Measurements from ENCODE around the gene USP10.

Gene USP10

GRCh38 chr16:84756830-84757229 lies 57.0 kb downstream of the USP10 start:
- H3K4me1 ChIP-seq (ENCODE audit: control insufficient read depth, insufficient read depth, low read length, poor library complexity, severe bottlenecking): peaks cover 44% of the 10 kb centered on the region
- no peaks in the 10 kb centered on the region for H3K27me3 ChIP-seq (replicated peaks; ENCODE audit: control insufficient read depth, insufficient read depth, low read length, poor library complexity, severe bottlenecking)
- H3K9me3 ChIP-seq (ENCODE audit: control insufficient read depth, low read length): no peaks in the 10 kb centered on the region
- DNase-seq: no peak
- H3K27ac ChIP-seq (ENCODE audit: insufficient read depth, low read length, poor library complexity, severe bottlenecking): no peak overlapping the region
- H3K36me3 ChIP-seq (ENCODE audit: control insufficient read depth, insufficient read depth, low read length): no peaks in the 10 kb centered on the region
- no peak overlapping the region for H3K4me3 ChIP-seq (ENCODE audit: insufficient read depth, low read depth, low read length, poor library complexity, severe bottlenecking)

GRCh38 chr16:84758627-84759026 lies 58.8 kb downstream of the USP10 start:
- peaks cover 39% of the 10 kb centered on the region for H3K4me1 ChIP-seq (ENCODE audit: control insufficient read depth, insufficient read depth, low read length, poor library complexity, severe bottlenecking)
- H3K27me3 ChIP-seq (replicated peaks; ENCODE audit: control insufficient read depth, insufficient read depth, low read length, poor library complexity, severe bottlenecking): no peaks in the 10 kb centered on the region
- no peaks in the 10 kb centered on the region for H3K9me3 ChIP-seq (ENCODE audit: control insufficient read depth, low read length)
- no peak for DNase-seq
- peaks cover 10% of the 10 kb centered on the region for H3K36me3 ChIP-seq (ENCODE audit: control insufficient read depth, insufficient read depth, low read length)
- peak overlapping the region; percentile 70 for H3K27ac ChIP-seq (ENCODE audit: insufficient read depth, low read length, poor library complexity, severe bottlenecking)
- H3K4me3 ChIP-seq (ENCODE audit: insufficient read depth, low read depth, low read length, poor library complexity, severe bottlenecking): peak overlapping the region; percentile 14

- peak; percentile 25 to 63 (median 33) for DNase-seq
- H3K27ac ChIP-seq (ENCODE audit: insufficient read depth, low read length, poor library complexity, severe bottlenecking): peak overlapping the region; percentile 70
Observed at GRCh38 chr16:84759061-84759460, 59.3 kb downstream of the USP10 start.

GRCh38 chr16:84759906-84760305 lies 60.1 kb downstream of the USP10 start:
- H3K4me1 ChIP-seq (ENCODE audit: control insufficient read depth, insufficient read depth, low read length, poor library complexity, severe bottlenecking): peaks cover 37% of the 10 kb centered on the region
- no peaks in the 10 kb centered on the region for H3K9me3 ChIP-seq (ENCODE audit: control insufficient read depth, low read length)
- peak overlapping the region; percentile 69 for H3K27ac ChIP-seq (ENCODE audit: insufficient read depth, low read length, poor library complexity, severe bottlenecking)
- peaks cover 21% of the 10 kb centered on the region for H3K36me3 ChIP-seq (ENCODE audit: control insufficient read depth, insufficient read depth, low read length)
- peak overlapping the region; percentile 4 for H3K4me3 ChIP-seq (ENCODE audit: insufficient read depth, low read depth, low read length, poor library complexity, severe bottlenecking)
- DNase-seq: no peak
- no peaks in the 10 kb centered on the region for H3K27me3 ChIP-seq (replicated peaks; ENCODE audit: control insufficient read depth, insufficient read depth, low read length, poor library complexity, severe bottlenecking)

More at GRCh38 chr16:84759061-84759460, 59.3 kb downstream of the USP10 start:
- Histone ChIP-seq H3K4me1 (ENCODE audit: control insufficient read depth, insufficient read depth, low read length, poor library complexity, severe bottlenecking) (peaks cover 39% of the 10 kb centered on the region), H3K36me3 (ENCODE audit: control insufficient read depth, insufficient read depth, low read length) (peaks cover 15% of the 10 kb centered on the region), H3K9me3 (ENCODE audit: control insufficient read depth, low read length) (no peaks in the 10 kb centered on the region), H3K4me3 (ENCODE audit: insufficient read depth, low read depth, low read length, poor library complexity, severe bottlenecking) (peak overlapping the region; percentile 14), H3K27me3 (replicated peaks; ENCODE audit: control insufficient read depth, insufficient read depth, low read length, poor library complexity, severe bottlenecking) (no peaks in the 10 kb centered on the region)

GRCh38 chr16:84761448-84762368 lies 61.9 kb downstream of the USP10 start:
- H3K27ac ChIP-seq (ENCODE audit: insufficient read depth, low read length, poor library complexity, severe bottlenecking): no peak overlapping the region
- H3K4me3 ChIP-seq (ENCODE audit: insufficient read depth, low read depth, low read length, poor library complexity, severe bottlenecking): no peak overlapping the region
- DNase-seq: no peak
- H3K9me3 ChIP-seq (ENCODE audit: control insufficient read depth, low read length): no peaks in the 10 kb centered on the region
- peaks cover 47% of the 10 kb centered on the region for H3K4me1 ChIP-seq (ENCODE audit: control insufficient read depth, insufficient read depth, low read length, poor library complexity, severe bottlenecking)
- H3K36me3 ChIP-seq (ENCODE audit: control insufficient read depth, insufficient read depth, low read length): peaks cover 27% of the 10 kb centered on the region
- no peaks in the 10 kb centered on the region for H3K27me3 ChIP-seq (replicated peaks; ENCODE audit: control insufficient read depth, insufficient read depth, low read length, poor library complexity, severe bottlenecking)

- H3K27ac ChIP-seq (ENCODE audit: insufficient read depth, low read length, poor library complexity, severe bottlenecking): no peak overlapping the region
- peaks cover 45% of the 10 kb centered on the region for H3K4me1 ChIP-seq (ENCODE audit: control insufficient read depth, insufficient read depth, low read length, poor library complexity, severe bottlenecking)
- peaks cover 27% of the 10 kb centered on the region for H3K36me3 ChIP-seq (ENCODE audit: control insufficient read depth, insufficient read depth, low read length)
- H3K9me3 ChIP-seq (ENCODE audit: control insufficient read depth, low read length): no peaks in the 10 kb centered on the region
- H3K4me3 ChIP-seq (ENCODE audit: insufficient read depth, low read depth, low read length, poor library complexity, severe bottlenecking): no peak overlapping the region
- H3K27me3 ChIP-seq (replicated peaks; ENCODE audit: control insufficient read depth, insufficient read depth, low read length, poor library complexity, severe bottlenecking): no peaks in the 10 kb centered on the region
- DNase-seq: no peak
Observed at GRCh38 chr16:84763164-84763563, 63.4 kb downstream of the USP10 start.

- Histone ChIP-seq H3K9me3 (ENCODE audit: control insufficient read depth, low read length) (no peaks in the 10 kb centered on the region), H3K36me3 (ENCODE audit: control insufficient read depth, insufficient read depth, low read length) (peaks cover 27% of the 10 kb centered on the region), H3K27ac (ENCODE audit: insufficient read depth, low read length, poor library complexity, severe bottlenecking) (no peak overlapping the region), H3K4me1 (ENCODE audit: control insufficient read depth, insufficient read depth, low read length, poor library complexity, severe bottlenecking) (peaks cover 40% of the 10 kb centered on the region), H3K27me3 (replicated peaks; ENCODE audit: control insufficient read depth, insufficient read depth, low read length, poor library complexity, severe bottlenecking) (no peaks in the 10 kb centered on the region), H3K4me3 (ENCODE audit: insufficient read depth, low read depth, low read length, poor library complexity, severe bottlenecking) (no peak overlapping the region)
- no peak for DNase-seq
Observed at GRCh38 chr16:84763629-84764028, 63.8 kb downstream of the USP10 start.

- no peak overlapping the region for H3K4me3 ChIP-seq (ENCODE audit: insufficient read depth, low read depth, low read length, poor library complexity, severe bottlenecking)
- peak overlapping the region; percentile 58 for H3K27ac ChIP-seq (ENCODE audit: insufficient read depth, low read length, poor library complexity, severe bottlenecking)
- no peaks in the 10 kb centered on the region for H3K27me3 ChIP-seq (replicated peaks; ENCODE audit: control insufficient read depth, insufficient read depth, low read length, poor library complexity, severe bottlenecking)
- H3K4me1 ChIP-seq (ENCODE audit: control insufficient read depth, insufficient read depth, low read length, poor library complexity, severe bottlenecking): peaks cover 32% of the 10 kb centered on the region
- DNase-seq: no peak
- H3K36me3 ChIP-seq (ENCODE audit: control insufficient read depth, insufficient read depth, low read length): peaks cover 40% of the 10 kb centered on the region
- no peaks in the 10 kb centered on the region for H3K9me3 ChIP-seq (ENCODE audit: control insufficient read depth, low read length)
Observed at GRCh38 chr16:84764970-84765369, 65.2 kb downstream of the USP10 start.

- Histone ChIP-seq H3K27ac (ENCODE audit: insufficient read depth, low read length, poor library complexity, severe bottlenecking) (peak overlapping the region; percentile 58), H3K9me3 (ENCODE audit: control insufficient read depth, low read length) (no peaks in the 10 kb centered on the region), H3K36me3 (ENCODE audit: control insufficient read depth, insufficient read depth, low read length) (peaks cover 42% of the 10 kb centered on the region), H3K4me3 (ENCODE audit: insufficient read depth, low read depth, low read length, poor library complexity, severe bottlenecking) (no peak overlapping the region), H3K27me3 (replicated peaks; ENCODE audit: control insufficient read depth, insufficient read depth, low read length, poor library complexity, severe bottlenecking) (no peaks in the 10 kb centered on the region), H3K4me1 (ENCODE audit: control insufficient read depth, insufficient read depth, low read length, poor library complexity, severe bottlenecking) (peaks cover 26% of the 10 kb centered on the region)
- DNase-seq: no peak
Observed at GRCh38 chr16:84765616-84766580, 66.1 kb downstream of the USP10 start.

All from effector memory CD4-positive, alpha-beta T cell (primary cell).